ENCODE data around the gene GLCCI1.

- TF ChIP-seq POLR2AphosphoS5 (IDR thresholded peaks at IDR 0.05; ENCODE audit: borderline replicate concordance, low read depth, low read length): no peak
- no peak for TF ChIP-seq EZH2 (IDR thresholded peaks at IDR 0.05)
- TF ChIP-seq FOXP2 (optimal IDR thresholded peaks at IDR 0.05; ENCODE audit: control extremely low read depth, extremely low read length, insufficient read depth): no peak
These were observed 144.1 kb downstream of the GLCCI1 start for GRCh38 chr7:8112685-8113084.

Measured in SK-N-MC (cell line).